ENCODE results near the gene GAS2L1. TPM values are rescaled to one million over a fixed set of nuclear protein-coding genes. Genes with fewer than 3 reads are reported as not detected.

The GAS2L1 gene
- total RNA-seq, 3 donors from 2014 or later: 19.7 to 34.7 (median 24.7) TPM

- Histone ChIP-seq H3K36me3 (ENCODE audit: low read depth) (peaks cover 3% of the 10 kb centered on the region), H3K9me3 (no peaks in the 10 kb centered on the region), H3K4me1 (ENCODE audit: low read depth) (no peaks in the 10 kb centered on the region), H3K4me3 (no peak overlapping the region)
- intact Hi-C loops (cut with DNase I, micrococcal nuclease): no loop called here
- ATAC-seq (no peak), DNase-seq (peak in 1 of 3 donors; percentile 33)
- TF ChIP-seq CTCF (IDR thresholded peaks at IDR 0.05): no peak
Measured at GRCh38 chr22:29328055-29328454, 21.6 kb downstream of the GAS2L1 start.

GRCh38 chr22:29328566-29329500 lies 22.4 kb downstream of the GAS2L1 start:
- no peak overlapping the region for H3K4me3 ChIP-seq
- DNase-seq (peak in 1 of 3 donors; percentile 43), ATAC-seq (no peak)
- no peaks in the 10 kb centered on the region for H3K4me1 ChIP-seq (ENCODE audit: low read depth)
- intact Hi-C loops (cut with DNase I, micrococcal nuclease): no loop called here
- peaks cover 3% of the 10 kb centered on the region for H3K36me3 ChIP-seq (ENCODE audit: low read depth)
- TF ChIP-seq CTCF (IDR thresholded peaks at IDR 0.05): no peak
- H3K9me3 ChIP-seq: no peaks in the 10 kb centered on the region

GRCh38 chr22:29329581-29329980 lies 23.1 kb downstream of the GAS2L1 start:
- TF ChIP-seq CTCF (IDR thresholded peaks at IDR 0.05): no peak
- no peak overlapping the region for H3K4me3 ChIP-seq

GRCh38 chr22:29330291-29330690 lies 23.8 kb downstream of the GAS2L1 start:
- H3K36me3 ChIP-seq (ENCODE audit: low read depth): peaks cover 3% of the 10 kb centered on the region
- no peaks in the 10 kb centered on the region for H3K4me1 ChIP-seq (ENCODE audit: low read depth)
- TF ChIP-seq CTCF (IDR thresholded peaks at IDR 0.05): no peak
- no peak overlapping the region for H3K4me3 ChIP-seq
- ATAC-seq: no peak
- DNase-seq: peak in 1 of 3 donors; percentile 43
- no peaks in the 10 kb centered on the region for H3K9me3 ChIP-seq
- intact Hi-C loops (cut with DNase I, micrococcal nuclease): no loop called here

More at GRCh38 chr22:29329581-29329980, 23.1 kb downstream of the GAS2L1 start:
- intact Hi-C loops (cut with DNase I, micrococcal nuclease): no loop called here
- no peaks in the 10 kb centered on the region for H3K4me1 ChIP-seq (ENCODE audit: low read depth)
- H3K36me3 ChIP-seq (ENCODE audit: low read depth): peaks cover 3% of the 10 kb centered on the region
- ATAC-seq: no peak
- no peaks in the 10 kb centered on the region for H3K9me3 ChIP-seq
- no peak for DNase-seq

GRCh38 chr22:29330753-29331152 lies 24.3 kb downstream of the GAS2L1 start:
- H3K4me3 ChIP-seq: no peak overlapping the region
- H3K36me3 ChIP-seq (ENCODE audit: low read depth): peaks cover 3% of the 10 kb centered on the region
- DNase-seq (peak in 1 of 3 donors; percentile 50), ATAC-seq (no peak)
- intact Hi-C loops (cut with DNase I, micrococcal nuclease): no loop called here
- H3K9me3 ChIP-seq: no peaks in the 10 kb centered on the region
- H3K4me1 ChIP-seq (ENCODE audit: low read depth): no peaks in the 10 kb centered on the region
- TF ChIP-seq CTCF (IDR thresholded peaks at IDR 0.05): no peak

Data from mucosa of descending colon (tissue), 3 donors.